ENCODE measurements around the gene RMC1.

Gene RMC1

DNA sequence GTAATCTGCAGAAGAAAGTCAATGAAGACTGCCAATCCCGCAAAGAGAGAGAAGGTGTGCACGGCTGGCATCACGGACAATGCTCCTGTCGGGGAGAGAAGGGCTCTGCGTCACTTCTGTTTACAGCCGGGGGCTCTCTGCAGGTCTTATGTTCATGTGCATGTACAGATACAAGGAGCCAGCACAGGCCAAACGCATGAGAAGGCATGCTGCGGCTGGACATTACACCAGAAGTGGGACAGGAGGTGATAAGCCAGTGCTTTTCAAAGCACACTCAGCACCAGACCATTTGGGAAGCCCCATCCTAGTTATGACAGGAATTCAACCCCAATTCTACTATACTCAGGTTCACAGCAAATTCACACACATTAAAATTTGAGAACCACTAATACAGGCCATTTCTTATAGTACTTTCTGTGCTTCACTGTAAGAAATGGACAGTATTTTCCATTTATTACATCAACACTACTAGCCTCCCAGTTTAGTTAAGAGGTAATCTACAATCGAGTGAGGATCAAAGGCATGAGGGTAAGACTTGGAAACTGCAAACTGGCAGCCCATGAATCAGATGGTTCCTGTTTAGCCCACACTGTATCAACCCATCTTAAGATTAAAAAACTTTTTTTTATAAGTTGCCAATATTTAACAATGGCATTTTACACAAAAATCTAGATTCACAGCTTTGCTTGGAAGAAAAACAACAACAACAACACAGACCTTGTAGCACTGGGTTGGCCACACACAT is 38.2 kb downstream of the RMC1 start:
- no peak for DNase-seq (ENCODE audit: low read depth in 1 of 2, low spot score in 1 of 2)
- no peaks in the 10 kb centered on the region for H3K27me3 ChIP-seq (ENCODE audit: insufficient read depth, poor library complexity, severe bottlenecking)
- H3K4me3 ChIP-seq (replicated peaks; ENCODE audit: insufficient read depth, low read length): no peak overlapping the region
- no peak overlapping the region; the same call in 1 of the 2 replicates for H3K27ac ChIP-seq (replicated peaks)
- TF ChIP-seq SPI1 (IDR thresholded peaks at IDR 0.05; ENCODE audit: borderline replicate concordance, low read depth) (no peak), POLR2AphosphoS5 (IDR thresholded peaks at IDR 0.05; ENCODE audit: low read depth) (no peak), GABPA (IDR thresholded peaks at IDR 0.05; ENCODE audit: low read depth) (no peak)
- TF ChIP-seq, protein P1, sequence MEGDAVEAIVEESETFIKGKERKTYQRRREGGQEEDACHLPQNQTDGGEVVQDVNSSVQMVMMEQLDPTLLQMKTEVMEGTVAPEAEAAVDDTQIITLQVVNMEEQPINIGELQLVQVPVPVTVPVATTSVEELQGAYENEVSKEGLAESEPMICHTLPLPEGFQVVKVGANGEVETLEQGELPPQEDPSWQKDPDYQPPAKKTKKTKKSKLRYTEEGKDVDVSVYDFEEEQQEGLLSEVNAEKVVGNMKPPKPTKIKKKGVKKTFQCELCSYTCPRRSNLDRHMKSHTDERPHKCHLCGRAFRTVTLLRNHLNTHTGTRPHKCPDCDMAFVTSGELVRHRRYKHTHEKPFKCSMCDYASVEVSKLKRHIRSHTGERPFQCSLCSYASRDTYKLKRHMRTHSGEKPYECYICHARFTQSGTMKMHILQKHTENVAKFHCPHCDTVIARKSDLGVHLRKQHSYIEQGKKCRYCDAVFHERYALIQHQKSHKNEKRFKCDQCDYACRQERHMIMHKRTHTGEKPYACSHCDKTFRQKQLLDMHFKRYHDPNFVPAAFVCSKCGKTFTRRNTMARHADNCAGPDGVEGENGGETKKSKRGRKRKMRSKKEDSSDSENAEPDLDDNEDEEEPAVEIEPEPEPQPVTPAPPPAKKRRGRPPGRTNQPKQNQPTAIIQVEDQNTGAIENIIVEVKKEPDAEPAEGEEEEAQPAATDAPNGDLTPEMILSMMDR (IDR thresholded peaks at IDR 0.05; ENCODE audit: insufficient read depth, low read length): no peak
- TF ChIP-seq, protein P2, sequence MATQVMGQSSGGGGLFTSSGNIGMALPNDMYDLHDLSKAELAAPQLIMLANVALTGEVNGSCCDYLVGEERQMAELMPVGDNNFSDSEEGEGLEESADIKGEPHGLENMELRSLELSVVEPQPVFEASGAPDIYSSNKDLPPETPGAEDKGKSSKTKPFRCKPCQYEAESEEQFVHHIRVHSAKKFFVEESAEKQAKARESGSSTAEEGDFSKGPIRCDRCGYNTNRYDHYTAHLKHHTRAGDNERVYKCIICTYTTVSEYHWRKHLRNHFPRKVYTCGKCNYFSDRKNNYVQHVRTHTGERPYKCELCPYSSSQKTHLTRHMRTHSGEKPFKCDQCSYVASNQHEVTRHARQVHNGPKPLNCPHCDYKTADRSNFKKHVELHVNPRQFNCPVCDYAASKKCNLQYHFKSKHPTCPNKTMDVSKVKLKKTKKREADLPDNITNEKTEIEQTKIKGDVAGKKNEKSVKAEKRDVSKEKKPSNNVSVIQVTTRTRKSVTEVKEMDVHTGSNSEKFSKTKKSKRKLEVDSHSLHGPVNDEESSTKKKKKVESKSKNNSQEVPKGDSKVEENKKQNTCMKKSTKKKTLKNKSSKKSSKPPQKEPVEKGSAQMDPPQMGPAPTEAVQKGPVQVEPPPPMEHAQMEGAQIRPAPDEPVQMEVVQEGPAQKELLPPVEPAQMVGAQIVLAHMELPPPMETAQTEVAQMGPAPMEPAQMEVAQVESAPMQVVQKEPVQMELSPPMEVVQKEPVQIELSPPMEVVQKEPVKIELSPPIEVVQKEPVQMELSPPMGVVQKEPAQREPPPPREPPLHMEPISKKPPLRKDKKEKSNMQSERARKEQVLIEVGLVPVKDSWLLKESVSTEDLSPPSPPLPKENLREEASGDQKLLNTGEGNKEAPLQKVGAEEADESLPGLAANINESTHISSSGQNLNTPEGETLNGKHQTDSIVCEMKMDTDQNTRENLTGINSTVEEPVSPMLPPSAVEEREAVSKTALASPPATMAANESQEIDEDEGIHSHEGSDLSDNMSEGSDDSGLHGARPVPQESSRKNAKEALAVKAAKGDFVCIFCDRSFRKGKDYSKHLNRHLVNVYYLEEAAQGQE (IDR thresholded peaks at IDR 0.05; ENCODE audit: insufficient replicate concordance, low read depth): no peak

DNA sequence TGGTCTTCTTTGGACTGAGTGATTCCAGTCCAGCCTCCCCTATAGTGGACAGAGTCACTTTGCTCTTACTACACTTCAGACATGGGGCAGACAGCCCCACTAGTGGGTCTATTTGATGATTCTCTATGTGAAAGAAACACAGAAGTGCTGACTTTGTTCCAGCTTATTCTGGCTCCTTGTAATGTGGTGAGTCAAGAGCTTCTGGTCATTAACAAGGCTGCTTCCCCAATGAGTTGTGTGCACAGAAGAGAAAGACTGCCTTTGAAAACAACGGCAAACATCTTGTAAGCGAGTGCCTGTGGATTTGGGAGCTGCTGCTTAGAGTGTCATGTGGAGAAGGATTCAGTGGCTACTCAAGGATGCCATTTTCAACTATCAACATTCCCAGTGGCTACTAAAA is 39.1 kb downstream of the RMC1 start:
- H3K4me3 ChIP-seq (replicated peaks; ENCODE audit: insufficient read depth, low read length): no peak overlapping the region
- DNase-seq (ENCODE audit: low read depth in 1 of 2, low spot score in 1 of 2): no peak
- H3K27ac ChIP-seq (replicated peaks): no peak overlapping the region
- H3K27me3 ChIP-seq (ENCODE audit: insufficient read depth, poor library complexity, severe bottlenecking): no peaks in the 10 kb centered on the region
- TF ChIP-seq SPI1 (IDR thresholded peaks at IDR 0.05; ENCODE audit: borderline replicate concordance, low read depth) (no peak), POLR2AphosphoS5 (IDR thresholded peaks at IDR 0.05; ENCODE audit: low read depth) (no peak), GABPA (IDR thresholded peaks at IDR 0.05; ENCODE audit: low read depth) (no peak)
- TF ChIP-seq, protein P2 (IDR thresholded peaks at IDR 0.05; ENCODE audit: insufficient replicate concordance, low read depth): no peak
- TF ChIP-seq, protein P1 (IDR thresholded peaks at IDR 0.05; ENCODE audit: insufficient read depth, low read length): no peak

DNA sequence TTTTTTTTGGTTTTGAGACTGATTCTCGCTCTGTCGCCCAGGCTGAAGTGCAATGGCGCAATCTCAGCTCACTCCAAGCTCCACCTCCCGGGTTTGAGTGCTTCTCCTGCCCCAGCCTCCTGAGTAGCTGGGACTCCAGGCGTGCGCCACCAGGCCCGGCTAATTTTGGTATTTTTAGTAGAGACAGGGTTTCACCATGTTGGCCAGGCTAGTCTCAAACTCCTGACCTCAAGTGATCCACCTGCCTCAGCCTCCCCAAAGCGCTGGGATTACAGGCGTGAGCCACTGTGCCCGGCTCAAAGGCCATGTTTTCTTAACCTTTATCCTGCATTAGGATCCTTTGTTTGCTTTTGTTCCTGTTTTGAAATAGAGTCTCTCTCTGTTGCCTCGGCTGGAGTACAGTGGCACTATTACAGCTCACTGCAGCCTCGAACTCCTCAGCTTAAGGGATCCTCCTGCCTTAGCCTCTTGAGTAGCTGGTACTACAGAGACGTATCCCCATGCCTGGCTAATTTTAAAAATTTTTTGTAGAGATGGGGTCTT is 42.0 kb downstream of the RMC1 start:
- DNase-seq (ENCODE audit: low read depth in 1 of 2, low spot score in 1 of 2): no peak
- H3K4me3 ChIP-seq (replicated peaks; ENCODE audit: insufficient read depth, low read length): no peak overlapping the region
- TF ChIP-seq, protein P1 (IDR thresholded peaks at IDR 0.05; ENCODE audit: insufficient read depth, low read length): no peak
- no peak for TF ChIP-seq GABPA (IDR thresholded peaks at IDR 0.05; ENCODE audit: low read depth)
- no peak for TF ChIP-seq POLR2AphosphoS5 (IDR thresholded peaks at IDR 0.05; ENCODE audit: low read depth)
- no peak for TF ChIP-seq SPI1 (IDR thresholded peaks at IDR 0.05; ENCODE audit: borderline replicate concordance, low read depth)
- TF ChIP-seq, protein P2 (IDR thresholded peaks at IDR 0.05; ENCODE audit: insufficient replicate concordance, low read depth): no peak
- H3K27ac ChIP-seq (replicated peaks): no peak overlapping the region
- no peaks in the 10 kb centered on the region for H3K27me3 ChIP-seq (ENCODE audit: insufficient read depth, poor library complexity, severe bottlenecking)
